ENCODE data around the gene ZNFX1.

The ZNFX1 gene

GRCh38 chr20:49292010-49292409 lies 14.2 kb upstream of the ZNFX1 start:
- Histone ChIP-seq H3K27me3 (ENCODE audit: control insufficient read depth in 1 of 2, insufficient read depth in 2 of 2, low read length in 2 of 2) (no peaks in the 10 kb centered on the region), H3K4me1 (ENCODE audit: control insufficient read depth, insufficient read depth, low read length) (no peaks in the 10 kb centered on the region), H3K27ac (ENCODE audit: low read length) (no peak overlapping the region), H3K9me3 (ENCODE audit: control insufficient read depth in 2 of 2, low read length in 2 of 2) (peaks cover 3 to 6% of the 10 kb centered on the region in 2 donors), H3K4me3 (ENCODE audit: low read length in 2 of 2) (no peak overlapping the region), H3K36me3 (ENCODE audit: control insufficient read depth in 2 of 2, insufficient read depth in 2 of 2, low read length in 2 of 2) (peaks cover 33 to 45% of the 10 kb centered on the region in 2 donors), H3K9ac (ENCODE audit: low read length in 2 of 2) (no peak overlapping the region)

GRCh38 chr20:49291200-49291599 lies 13.3 kb upstream of the ZNFX1 start:
- peaks cover 42 to 53% of the 10 kb centered on the region in 2 donors for H3K36me3 ChIP-seq (ENCODE audit: control insufficient read depth in 2 of 2, insufficient read depth in 2 of 2, low read length in 2 of 2)
- H3K4me1 ChIP-seq (ENCODE audit: control insufficient read depth, insufficient read depth, low read length) = no peaks in the 10 kb centered on the region
- peaks cover 9 to 11% of the 10 kb centered on the region in 2 donors for H3K9me3 ChIP-seq (ENCODE audit: control insufficient read depth in 2 of 2, low read length in 2 of 2)
- no peak overlapping the region for H3K27ac ChIP-seq (ENCODE audit: low read length)
- no peak overlapping the region for H3K9ac ChIP-seq (ENCODE audit: low read length in 2 of 2)
- H3K27me3 ChIP-seq (ENCODE audit: control insufficient read depth in 1 of 2, insufficient read depth in 2 of 2, low read length in 2 of 2) = no peaks in the 10 kb centered on the region
- no peak overlapping the region for H3K4me3 ChIP-seq (ENCODE audit: low read length in 2 of 2)

- Histone ChIP-seq H3K9me3 (ENCODE audit: control insufficient read depth in 2 of 2, low read length in 2 of 2) (peaks cover 9 to 16% of the 10 kb centered on the region in 2 donors), H3K27ac (ENCODE audit: low read length) (no peak overlapping the region), H3K9ac (ENCODE audit: low read length in 2 of 2) (no peak overlapping the region), H3K4me1 (ENCODE audit: control insufficient read depth, insufficient read depth, low read length) (no peaks in the 10 kb centered on the region), H3K27me3 (ENCODE audit: control insufficient read depth in 1 of 2, insufficient read depth in 2 of 2, low read length in 2 of 2) (no peaks in the 10 kb centered on the region), H3K4me3 (ENCODE audit: low read length in 2 of 2) (no peak overlapping the region), H3K36me3 (ENCODE audit: control insufficient read depth in 2 of 2, insufficient read depth in 2 of 2, low read length in 2 of 2) (peaks cover 46 to 58% of the 10 kb centered on the region in 2 donors)
These were observed 12.8 kb upstream of the ZNFX1 start for GRCh38 chr20:49290608-49291191.

GRCh38 chr20:49288784-49289696 lies 11.2 kb upstream of the ZNFX1 start:
- H3K27me3 ChIP-seq (ENCODE audit: control insufficient read depth in 1 of 2, insufficient read depth in 2 of 2, low read length in 2 of 2) = no peaks in the 10 kb centered on the region
- H3K36me3 ChIP-seq (ENCODE audit: control insufficient read depth in 2 of 2, insufficient read depth in 2 of 2, low read length in 2 of 2) = peaks cover 59 to 68% of the 10 kb centered on the region in 2 donors
- no peak overlapping the region for H3K27ac ChIP-seq (ENCODE audit: low read length)

GRCh38 chr20:49288250-49288751 lies 10.4 kb upstream of the ZNFX1 start:
- Histone ChIP-seq H3K27ac (ENCODE audit: low read length) (no peak overlapping the region), H3K4me3 (ENCODE audit: low read length in 2 of 2) (no peak overlapping the region), H3K36me3 (ENCODE audit: control insufficient read depth in 2 of 2, insufficient read depth in 2 of 2, low read length in 2 of 2) (peaks cover 66 to 75% of the 10 kb centered on the region in 2 donors), H3K9ac (ENCODE audit: low read length in 2 of 2) (no peak overlapping the region), H3K4me1 (ENCODE audit: control insufficient read depth, insufficient read depth, low read length) (no peaks in the 10 kb centered on the region), H3K9me3 (ENCODE audit: control insufficient read depth in 2 of 2, low read length in 2 of 2) (peaks cover 14 to 18% of the 10 kb centered on the region in 2 donors), H3K27me3 (ENCODE audit: control insufficient read depth in 1 of 2, insufficient read depth in 2 of 2, low read length in 2 of 2) (no peaks in the 10 kb centered on the region)

More at GRCh38 chr20:49288784-49289696, 11.2 kb upstream of the ZNFX1 start:
- Histone ChIP-seq H3K9me3 (ENCODE audit: control insufficient read depth in 2 of 2, low read length in 2 of 2) (peaks cover 12 to 18% of the 10 kb centered on the region in 2 donors), H3K9ac (ENCODE audit: low read length in 2 of 2) (no peak overlapping the region), H3K4me3 (ENCODE audit: low read length in 2 of 2) (no peak overlapping the region), H3K4me1 (ENCODE audit: control insufficient read depth, insufficient read depth, low read length) (no peaks in the 10 kb centered on the region)

GRCh38 chr20:49287555-49288249 lies 9.8 kb upstream of the ZNFX1 start:
- Histone ChIP-seq H3K9me3 (ENCODE audit: control insufficient read depth in 2 of 2, low read length in 2 of 2) (peaks cover 14 to 18% of the 10 kb centered on the region in 2 donors), H3K4me3 (ENCODE audit: low read length in 2 of 2) (no peak overlapping the region), H3K4me1 (ENCODE audit: control insufficient read depth, insufficient read depth, low read length) (peaks cover under 1% of the 10 kb centered on the region), H3K36me3 (ENCODE audit: control insufficient read depth in 2 of 2, insufficient read depth in 2 of 2, low read length in 2 of 2) (peaks cover 72 to 81% of the 10 kb centered on the region in 2 donors), H3K27ac (ENCODE audit: low read length) (no peak overlapping the region), H3K9ac (ENCODE audit: low read length in 2 of 2) (no peak overlapping the region), H3K27me3 (ENCODE audit: control insufficient read depth in 1 of 2, insufficient read depth in 2 of 2, low read length in 2 of 2) (no peaks in the 10 kb centered on the region)

- H3K4me1 ChIP-seq (ENCODE audit: control insufficient read depth, insufficient read depth, low read length) = peaks cover 3% of the 10 kb centered on the region
- H3K4me3 ChIP-seq (ENCODE audit: low read length in 2 of 2) = no peak overlapping the region
- no peak overlapping the region for H3K27ac ChIP-seq (ENCODE audit: low read length)
- H3K9me3 ChIP-seq (ENCODE audit: control insufficient read depth in 2 of 2, low read length in 2 of 2) = peaks cover 14 to 18% of the 10 kb centered on the region in 2 donors
- no peak overlapping the region for H3K9ac ChIP-seq (ENCODE audit: low read length in 2 of 2)
- peaks cover 80 to 89% of the 10 kb centered on the region in 2 donors for H3K36me3 ChIP-seq (ENCODE audit: control insufficient read depth in 2 of 2, insufficient read depth in 2 of 2, low read length in 2 of 2)
- no peaks in the 10 kb centered on the region for H3K27me3 ChIP-seq (ENCODE audit: control insufficient read depth in 1 of 2, insufficient read depth in 2 of 2, low read length in 2 of 2)
These were observed 9.1 kb upstream of the ZNFX1 start for GRCh38 chr20:49286689-49287551.

GRCh38 chr20:49285813-49286494 lies 8.1 kb upstream of the ZNFX1 start:
- Histone ChIP-seq H3K4me3 (ENCODE audit: low read length in 2 of 2) (no peak overlapping the region), H3K9me3 (ENCODE audit: control insufficient read depth in 2 of 2, low read length in 2 of 2) (peaks cover 17 to 18% of the 10 kb centered on the region in 2 donors), H3K4me1 (ENCODE audit: control insufficient read depth, insufficient read depth, low read length) (peaks cover 7% of the 10 kb centered on the region), H3K27me3 (ENCODE audit: control insufficient read depth in 1 of 2, insufficient read depth in 2 of 2, low read length in 2 of 2) (no peaks in the 10 kb centered on the region), H3K9ac (ENCODE audit: low read length in 2 of 2) (no peak overlapping the region), H3K36me3 (ENCODE audit: control insufficient read depth in 2 of 2, insufficient read depth in 2 of 2, low read length in 2 of 2) (peaks cover 85 to 90% of the 10 kb centered on the region in 2 donors), H3K27ac (ENCODE audit: low read length) (no peak overlapping the region)

GRCh38 chr20:49285233-49285668 lies 7.4 kb upstream of the ZNFX1 start:
- Histone ChIP-seq H3K27ac (ENCODE audit: low read length) (no peak overlapping the region), H3K4me3 (ENCODE audit: low read length in 2 of 2) (no peak overlapping the region), H3K4me1 (ENCODE audit: control insufficient read depth, insufficient read depth, low read length) (peaks cover 10% of the 10 kb centered on the region), H3K9me3 (ENCODE audit: control insufficient read depth in 2 of 2, low read length in 2 of 2) (peaks cover 18 to 19% of the 10 kb centered on the region in 2 donors), H3K27me3 (ENCODE audit: control insufficient read depth in 1 of 2, insufficient read depth in 2 of 2, low read length in 2 of 2) (no peaks in the 10 kb centered on the region), H3K9ac (ENCODE audit: low read length in 2 of 2) (no peak overlapping the region), H3K36me3 (ENCODE audit: control insufficient read depth in 2 of 2, insufficient read depth in 2 of 2, low read length in 2 of 2) (peaks cover 85 to 90% of the 10 kb centered on the region in 2 donors)

All from stomach smooth muscle (tissue), 2 donors.